OCI-LY3 (cell line): ENCODE measurements around the gene CCDC27.

Experiments
- EZH2phosphoT487 ChIP-seq: fragments of 200-600 bp; shearing (Covaris generic); IDR thresholded peaks from 2 replicates; pipeline ENCODE4 v1.6.1; 2018; ENCODE audit warnings: antibody characterized with exemption, mixed run types, low read depth
- TF ChIP-seq, protein P1 (sequence below): fragments of 200-600, 300-600 bp; sonication (generic); IDR thresholded peaks from 2 replicates; pipeline ENCODE4 v1.5.1; 2014; ENCODE audit warnings: antibody characterized with exemption, low read length, low read depth

DNA sequence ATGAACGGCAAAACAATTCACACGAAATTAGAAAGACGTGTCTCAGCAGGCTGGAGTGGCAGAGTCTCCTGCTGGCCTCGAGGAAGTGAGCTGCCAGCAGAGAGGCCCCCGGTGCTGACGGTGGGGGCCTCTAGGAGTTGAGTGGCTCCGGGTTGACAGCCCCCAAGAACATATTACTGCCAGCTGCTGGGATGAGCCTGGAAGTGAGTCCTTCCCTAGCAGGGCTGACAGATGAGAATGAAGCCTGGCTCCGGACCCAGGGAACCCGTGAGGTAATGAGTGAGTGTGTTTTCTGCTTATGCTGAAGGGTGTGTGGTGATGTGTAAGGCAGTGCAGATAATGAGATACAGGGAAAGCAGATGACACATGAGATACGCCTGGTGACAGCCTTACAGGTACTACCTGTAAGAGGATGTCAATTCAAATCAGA, 67.5 kb downstream of the CCDC27 start:
- TF ChIP-seq, protein P1, sequence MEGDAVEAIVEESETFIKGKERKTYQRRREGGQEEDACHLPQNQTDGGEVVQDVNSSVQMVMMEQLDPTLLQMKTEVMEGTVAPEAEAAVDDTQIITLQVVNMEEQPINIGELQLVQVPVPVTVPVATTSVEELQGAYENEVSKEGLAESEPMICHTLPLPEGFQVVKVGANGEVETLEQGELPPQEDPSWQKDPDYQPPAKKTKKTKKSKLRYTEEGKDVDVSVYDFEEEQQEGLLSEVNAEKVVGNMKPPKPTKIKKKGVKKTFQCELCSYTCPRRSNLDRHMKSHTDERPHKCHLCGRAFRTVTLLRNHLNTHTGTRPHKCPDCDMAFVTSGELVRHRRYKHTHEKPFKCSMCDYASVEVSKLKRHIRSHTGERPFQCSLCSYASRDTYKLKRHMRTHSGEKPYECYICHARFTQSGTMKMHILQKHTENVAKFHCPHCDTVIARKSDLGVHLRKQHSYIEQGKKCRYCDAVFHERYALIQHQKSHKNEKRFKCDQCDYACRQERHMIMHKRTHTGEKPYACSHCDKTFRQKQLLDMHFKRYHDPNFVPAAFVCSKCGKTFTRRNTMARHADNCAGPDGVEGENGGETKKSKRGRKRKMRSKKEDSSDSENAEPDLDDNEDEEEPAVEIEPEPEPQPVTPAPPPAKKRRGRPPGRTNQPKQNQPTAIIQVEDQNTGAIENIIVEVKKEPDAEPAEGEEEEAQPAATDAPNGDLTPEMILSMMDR = no peak
- TF ChIP-seq EZH2phosphoT487 = no peak
